Osteoblast (primary cell): ENCODE measurements around the gene CLEC18B. TPM values are rescaled to one million over a fixed set of nuclear protein-coding genes. Genes with fewer than 3 reads are reported as not detected.
"Not testable (repeated sequence)": the region's sequence is repeated elsewhere in the genome, so short reads cannot be mapped to it uniquely, and the experiment has no call there.

Experiments
- DNase-seq: peaks from one replicate; pipeline ENCODE4 v3.0.0; 2011; ENCODE audit warnings: low spot score, mixed read lengths; ENCODE audit not compliant: insufficient read length; ENCODE audit errors: missing footprints
- H2AFZ ChIP-seq: 2 replicates; pipeline ENCODE4 v1.6.0; 2011; ENCODE audit warnings: mild to moderate bottlenecking, low read length
- H3K27ac ChIP-seq: 2 replicates; pipeline ENCODE4 v1.5.1; 2011; ENCODE audit warnings: mild to moderate bottlenecking, low read depth, low read length, moderate library complexity
- H3K27me3 ChIP-seq: 2 replicates; pipeline ENCODE4 v1.6.0; 2012; ENCODE audit warnings: mild to moderate bottlenecking, control low read depth, inconsistent platforms, low read length, moderate library complexity; ENCODE audit not compliant: insufficient read depth
- H3K36me3 ChIP-seq: 2 replicates; pipeline ENCODE4 v1.5.1; 2011; ENCODE audit warnings: mild to moderate bottlenecking, low read length, control low read depth, moderate library complexity; ENCODE audit not compliant: insufficient read depth
- H3K4me1 ChIP-seq: 2 replicates; pipeline ENCODE4 v1.5.1; 2011; ENCODE audit warnings: mild to moderate bottlenecking, low read length, control low read depth, moderate library complexity; ENCODE audit not compliant: insufficient read depth
- H3K4me2 ChIP-seq: 2 replicates; pipeline ENCODE4 v1.6.0; 2011; ENCODE audit warnings: mild to moderate bottlenecking, low read length; ENCODE audit not compliant: insufficient read depth
- H3K4me3 ChIP-seq: fragments of 200-600 bp; sonication (generic); 3 replicates; pipeline ENCODE4 v1.5.1; 2012; ENCODE audit warnings: mild to moderate bottlenecking, low read length, inconsistent platforms; ENCODE audit not compliant: insufficient read depth
- H3K79me2 ChIP-seq: 2 replicates; pipeline ENCODE4 v1.6.0; 2012; ENCODE audit warnings: mild to moderate bottlenecking, low read length, control low read depth, inconsistent platforms; ENCODE audit not compliant: insufficient read depth
- H3K9me3 ChIP-seq: 2 replicates; pipeline ENCODE4 v1.5.1; 2011; ENCODE audit warnings: low read depth, low read length, control low read depth
- H4K20me1 ChIP-seq: 2 replicates; pipeline ENCODE4 v1.6.0; 2012; ENCODE audit warnings: mild to moderate bottlenecking, low read length, control low read depth; ENCODE audit not compliant: insufficient read depth
- total RNA-seq: library from RNA; depleted of rRNA; stranded (reverse); fragments of >200 nt; gene quantifications from 2 replicates; pipeline ENCODE4 v1.2.3, GENCODE V29; 2012
- TF ChIP-seq, protein P1 (sequence below): IDR thresholded peaks from 2 replicates; pipeline ENCODE4 v1.5.1; 2011; ENCODE audit warnings: mild to moderate bottlenecking, low read depth, low read length, moderate library complexity; ENCODE audit errors: extremely low read depth

The CLEC18B gene
- total RNA-seq, 1 donor, result 0.72 TPM

DNA sequence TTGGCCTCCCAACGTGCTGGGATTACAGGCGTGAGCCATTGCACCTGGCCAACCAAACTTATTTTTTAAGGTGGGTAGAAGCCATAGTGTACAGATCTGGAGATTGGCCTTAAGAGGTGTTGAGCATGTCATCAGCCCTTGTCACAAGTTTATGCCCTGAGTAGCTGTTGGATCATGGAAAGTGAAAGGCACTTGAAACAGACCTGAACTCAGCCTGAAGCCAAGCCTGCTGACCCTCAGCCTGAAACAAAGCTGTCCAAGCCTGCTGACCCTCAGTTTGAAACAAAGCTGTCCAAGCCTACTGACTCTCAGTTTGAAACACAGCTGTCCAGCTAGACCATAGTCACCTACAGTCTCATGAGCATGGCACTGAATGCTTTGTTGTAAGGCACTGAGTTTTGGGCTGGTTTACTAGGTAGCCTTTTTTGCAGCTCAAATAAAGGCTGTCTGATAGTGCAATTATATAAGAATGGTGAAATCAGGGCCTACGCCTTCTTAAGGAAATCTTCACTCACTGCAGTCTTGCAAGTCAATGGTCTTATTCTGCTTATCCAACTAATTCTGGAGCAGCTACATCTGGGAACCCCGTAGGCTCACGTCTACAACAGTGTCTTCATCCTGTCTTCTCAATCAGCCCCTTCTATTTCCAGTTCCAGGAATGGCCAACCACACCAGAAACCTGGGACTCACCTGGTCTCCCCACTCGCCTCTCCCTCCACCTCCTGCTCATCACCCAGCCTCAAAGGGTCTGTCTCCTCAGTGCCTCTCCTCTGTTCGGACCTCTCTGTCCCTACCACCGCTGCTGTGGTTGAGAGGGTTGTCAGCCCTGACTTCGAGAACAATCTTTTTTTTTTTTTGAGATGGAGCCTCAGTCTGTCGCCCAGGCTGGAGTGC lies 48.1 kb downstream of the CLEC18B start:
- Histone ChIP-seq H3K36me3 (no peaks in the 10 kb centered on the region), H4K20me1 (no peaks in the 10 kb centered on the region), H3K27ac (no peak overlapping the region), H3K4me2 (no peak overlapping the region), H3K79me2 (no peaks in the 10 kb centered on the region), H2AFZ (no peak overlapping the region), H3K9me3 (no peaks in the 10 kb centered on the region), H3K27me3 (no peaks in the 10 kb centered on the region), H3K4me1 (no peaks in the 10 kb centered on the region), H3K4me3 (no peak overlapping the region)
- peak; percentile 62 for DNase-seq
- TF ChIP-seq, protein P1, sequence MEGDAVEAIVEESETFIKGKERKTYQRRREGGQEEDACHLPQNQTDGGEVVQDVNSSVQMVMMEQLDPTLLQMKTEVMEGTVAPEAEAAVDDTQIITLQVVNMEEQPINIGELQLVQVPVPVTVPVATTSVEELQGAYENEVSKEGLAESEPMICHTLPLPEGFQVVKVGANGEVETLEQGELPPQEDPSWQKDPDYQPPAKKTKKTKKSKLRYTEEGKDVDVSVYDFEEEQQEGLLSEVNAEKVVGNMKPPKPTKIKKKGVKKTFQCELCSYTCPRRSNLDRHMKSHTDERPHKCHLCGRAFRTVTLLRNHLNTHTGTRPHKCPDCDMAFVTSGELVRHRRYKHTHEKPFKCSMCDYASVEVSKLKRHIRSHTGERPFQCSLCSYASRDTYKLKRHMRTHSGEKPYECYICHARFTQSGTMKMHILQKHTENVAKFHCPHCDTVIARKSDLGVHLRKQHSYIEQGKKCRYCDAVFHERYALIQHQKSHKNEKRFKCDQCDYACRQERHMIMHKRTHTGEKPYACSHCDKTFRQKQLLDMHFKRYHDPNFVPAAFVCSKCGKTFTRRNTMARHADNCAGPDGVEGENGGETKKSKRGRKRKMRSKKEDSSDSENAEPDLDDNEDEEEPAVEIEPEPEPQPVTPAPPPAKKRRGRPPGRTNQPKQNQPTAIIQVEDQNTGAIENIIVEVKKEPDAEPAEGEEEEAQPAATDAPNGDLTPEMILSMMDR, result no peak

- H3K4me3 ChIP-seq, result no peak overlapping the region
- DNase-seq, result peak; percentile 44
- H3K79me2 ChIP-seq, result peaks cover 4% of the 10 kb centered on the region
- TF ChIP-seq, protein P1, result no peak
- no peaks in the 10 kb centered on the region for H3K36me3 ChIP-seq
- no peak overlapping the region for H3K27ac ChIP-seq
- H3K27me3 ChIP-seq, result no peaks in the 10 kb centered on the region
- no peak overlapping the region for H3K4me2 ChIP-seq
- H2AFZ ChIP-seq, result no peak overlapping the region
- H3K4me1 ChIP-seq, result no peaks in the 10 kb centered on the region
- no peaks in the 10 kb centered on the region for H4K20me1 ChIP-seq
- H3K9me3 ChIP-seq, result no peaks in the 10 kb centered on the region
Measured at GRCh38 chr16:74372369-74372768, 48.9 kb downstream of the CLEC18B start.

DNA sequence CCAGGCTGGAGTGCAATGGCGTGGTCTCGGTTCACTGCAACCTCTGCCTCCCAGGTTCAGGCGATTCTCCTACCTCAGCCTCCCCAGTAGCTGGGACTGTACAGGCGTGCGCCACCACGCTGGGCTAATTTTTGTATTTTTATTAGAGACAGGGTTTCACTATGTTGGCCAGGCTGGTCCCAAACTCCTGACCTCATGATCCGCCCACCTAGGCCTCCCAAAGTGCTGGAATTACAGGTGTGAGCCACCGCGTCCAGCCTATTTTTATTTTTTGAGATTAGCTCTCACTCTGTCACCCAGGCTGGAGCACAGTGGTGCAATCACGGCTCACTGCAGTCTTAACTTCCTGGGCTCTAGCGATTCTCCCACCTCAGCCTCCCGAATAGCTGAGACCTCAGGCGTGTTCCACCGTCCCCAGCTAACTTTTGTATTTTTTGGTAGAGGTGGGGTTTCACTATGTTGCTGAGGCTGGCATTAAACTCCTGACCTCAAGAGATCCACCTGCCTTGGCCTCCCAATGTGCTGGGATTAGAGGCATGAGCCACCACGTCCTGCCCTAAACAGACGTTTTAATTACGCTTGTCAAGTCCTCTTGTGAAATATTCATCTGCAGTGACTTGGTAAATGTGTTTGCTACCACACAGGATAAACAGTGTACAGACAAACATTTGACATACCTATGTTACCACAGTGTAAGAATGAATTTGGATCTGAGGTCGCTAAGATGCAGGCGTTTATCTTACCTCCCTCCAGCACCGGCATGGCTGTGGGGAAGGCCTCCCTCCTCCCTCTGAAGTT lies 50.7 kb downstream of the CLEC18B start:
- H3K4me3 ChIP-seq, H2AFZ ChIP-seq, H4K20me1 ChIP-seq, H3K27ac ChIP-seq, H3K9me3 ChIP-seq, H3K27me3 ChIP-seq, H3K4me2 ChIP-seq, H3K36me3 ChIP-seq, H3K4me1 ChIP-seq, DNase-seq: not testable (repeated sequence)
- peaks cover 19% of the 10 kb centered on the region for H3K79me2 ChIP-seq

GRCh38 chr16:74368002-74368911 lies 53.0 kb downstream of the CLEC18B start:
- peak; percentile 98 for DNase-seq
- H3K79me2 ChIP-seq, result peaks cover 40% of the 10 kb centered on the region
- not testable (repeated sequence) for H3K27me3 ChIP-seq, H3K9me3 ChIP-seq, H3K4me1 ChIP-seq, H4K20me1 ChIP-seq, H3K36me3 ChIP-seq
- H3K4me2 ChIP-seq, result peak overlapping the region; percentile 89
- peak overlapping the region; percentile 74 for H3K27ac ChIP-seq
- peak overlapping the region; percentile 90 for H3K4me3 ChIP-seq
- H2AFZ ChIP-seq, result peak overlapping the region; percentile 86

DNA sequence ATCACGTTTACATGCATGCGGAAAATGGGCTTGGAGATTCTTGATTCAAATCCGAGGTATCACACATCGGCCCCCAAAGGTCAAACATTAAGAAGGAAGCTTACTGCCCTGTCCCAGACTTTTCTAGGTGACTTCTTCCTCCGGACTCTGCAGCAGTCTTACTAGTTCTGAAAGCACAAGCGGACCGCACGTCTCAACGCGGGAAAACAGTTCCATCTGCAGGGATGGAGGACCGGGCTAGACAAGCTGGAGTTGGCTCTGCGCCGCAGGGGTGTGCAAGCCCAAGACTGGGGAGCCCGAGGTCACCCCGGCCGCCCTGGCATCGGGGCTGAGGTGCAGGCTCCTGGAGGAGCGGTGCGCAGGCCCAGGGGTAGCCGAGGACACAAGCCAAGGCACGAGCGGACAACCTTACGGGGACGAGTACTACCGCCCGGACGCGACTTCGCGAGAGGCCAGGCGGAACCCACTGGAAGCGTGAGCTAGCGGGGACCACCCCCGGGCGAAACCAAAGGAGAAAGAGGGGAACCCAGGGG lies 53.7 kb downstream of the CLEC18B start:
- H4K20me1 ChIP-seq, H3K9me3 ChIP-seq, H3K36me3 ChIP-seq, H3K4me1 ChIP-seq, H3K27me3 ChIP-seq: not testable (repeated sequence)
- Histone ChIP-seq H2AFZ (peak overlapping the region; percentile 86), H3K4me3 (peak overlapping the region; percentile 90), H3K79me2 (peaks cover 47% of the 10 kb centered on the region), H3K27ac (peak overlapping the region; percentile 69), H3K4me2 (peak overlapping the region; percentile 89)
- DNase-seq, result peak; percentile 63

- not testable (repeated sequence) for H4K20me1 ChIP-seq, H3K4me1 ChIP-seq, H3K9me3 ChIP-seq, H2AFZ ChIP-seq, H3K27ac ChIP-seq, H3K27me3 ChIP-seq, H3K4me2 ChIP-seq, H3K36me3 ChIP-seq, DNase-seq, H3K4me3 ChIP-seq
- H3K79me2 ChIP-seq, result peaks cover 50% of the 10 kb centered on the region
Measured at GRCh38 chr16:74361646-74362610, 59.4 kb downstream of the CLEC18B start.
